Rectal smooth muscle tissue (tissue), 1 donor: Measurements from ENCODE around the gene MAP1S.

ENCODE experiments used
- H3K27ac ChIP-seq: one replicate; pipeline ENCODE4 v1.7.0; 2013; ENCODE audit warnings: low read depth, low read length, inconsistent platforms
- H3K27me3 ChIP-seq: one replicate; pipeline ENCODE4 v1.7.0; 2013; ENCODE audit warnings: low read length; ENCODE audit not compliant: control insufficient read depth, insufficient read depth
- H3K36me3 ChIP-seq: one replicate; pipeline ENCODE4 v1.7.0; 2013; ENCODE audit warnings: low read length; ENCODE audit not compliant: control insufficient read depth, insufficient read depth
- H3K4me1 ChIP-seq: one replicate; pipeline ENCODE4 v1.7.0; 2013; ENCODE audit warnings: low read length; ENCODE audit not compliant: control insufficient read depth, insufficient read depth
- H3K4me3 ChIP-seq: one replicate; pipeline ENCODE4 v1.7.0; 2013; ENCODE audit warnings: low read length
- H3K9ac ChIP-seq: one replicate; pipeline ENCODE4 v1.7.0; 2013; ENCODE audit warnings: low read length

The MAP1S gene

GRCh38 chr19:17716309-17716929 is 2.9 kb upstream of the MAP1S start:
- H3K4me1 ChIP-seq, result peaks cover 13% of the 10 kb centered on the region
- no peak overlapping the region for H3K27ac ChIP-seq
- H3K36me3 ChIP-seq, result no peaks in the 10 kb centered on the region
- no peak overlapping the region for H3K4me3 ChIP-seq
- no peak overlapping the region for H3K9ac ChIP-seq
- H3K27me3 ChIP-seq, result no peaks in the 10 kb centered on the region

DNA sequence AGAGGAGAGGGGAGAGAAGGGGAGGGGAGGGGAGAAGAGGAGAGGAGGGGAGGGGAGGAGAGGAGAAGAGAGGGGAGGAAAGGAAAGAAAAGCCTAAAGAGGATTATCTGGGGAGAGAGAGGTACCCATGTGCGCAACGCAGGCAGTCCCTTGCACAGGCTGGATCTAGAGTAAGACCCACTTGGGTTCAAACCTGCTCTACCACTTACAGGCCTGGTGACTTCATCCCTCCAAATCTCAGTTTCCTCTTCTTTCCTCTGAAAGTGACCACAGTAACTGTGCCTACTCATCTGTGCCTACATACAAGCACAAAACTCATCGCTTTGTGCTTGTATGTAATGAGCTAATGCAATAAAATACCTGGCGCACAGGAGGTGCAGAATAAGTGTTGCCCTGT is 732 bp upstream of the MAP1S start:
- Histone ChIP-seq H3K9ac (no peak overlapping the region), H3K27ac (no peak overlapping the region), H3K4me3 (peak overlapping the region; percentile 90), H3K4me1 (peaks cover 13% of the 10 kb centered on the region), H3K36me3 (no peaks in the 10 kb centered on the region), H3K27me3 (no peaks in the 10 kb centered on the region)

DNA sequence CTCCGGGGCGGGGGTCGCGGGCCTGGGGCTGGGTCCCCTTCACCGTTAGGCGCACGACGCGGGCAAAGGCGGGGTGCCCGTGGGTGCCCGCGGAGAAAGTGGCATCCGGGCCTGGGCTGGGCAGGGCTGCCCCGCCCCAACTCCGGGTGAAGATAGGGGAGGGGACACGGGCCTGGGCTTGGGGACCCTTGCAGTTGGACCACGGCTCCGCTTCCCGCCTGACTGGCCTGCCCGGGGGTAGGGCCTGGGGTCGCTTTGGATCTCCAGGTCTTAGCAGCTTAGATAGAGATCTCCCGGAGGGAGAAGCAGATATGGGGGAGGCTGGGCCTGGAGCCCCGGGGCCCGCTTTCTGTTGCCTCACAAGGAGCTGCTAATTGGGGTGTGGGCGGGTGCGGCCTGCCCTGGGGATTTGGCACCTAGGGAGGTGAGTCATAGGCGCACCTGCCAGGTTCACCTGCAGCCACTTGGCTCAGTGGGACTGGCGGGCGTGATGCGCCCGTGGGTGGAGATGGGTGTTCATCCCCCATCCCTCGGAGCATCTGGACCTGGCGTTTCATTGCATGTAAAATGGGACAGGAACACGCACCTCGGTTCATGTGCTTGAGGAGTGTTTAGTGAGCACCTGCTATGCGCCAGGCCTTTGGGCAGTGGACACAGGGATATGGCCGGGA is 585 bp downstream of the MAP1S start:
- H3K27ac ChIP-seq, result no peak overlapping the region
- peak overlapping the region; percentile 68 for H3K9ac ChIP-seq
- H3K4me3 ChIP-seq, result peak overlapping the region; percentile 90
- peaks cover 13% of the 10 kb centered on the region for H3K4me1 ChIP-seq
- H3K27me3 ChIP-seq, result no peaks in the 10 kb centered on the region
- peaks cover 4% of the 10 kb centered on the region for H3K36me3 ChIP-seq

GRCh38 chr19:17720440-17720839 is 1.2 kb downstream of the MAP1S start:
- Histone ChIP-seq H3K4me1 (peaks cover 13% of the 10 kb centered on the region), H3K27me3 (no peaks in the 10 kb centered on the region), H3K36me3 (peaks cover 9% of the 10 kb centered on the region), H3K9ac (peak overlapping the region; percentile 68), H3K27ac (no peak overlapping the region), H3K4me3 (peak overlapping the region; percentile 90)

DNA sequence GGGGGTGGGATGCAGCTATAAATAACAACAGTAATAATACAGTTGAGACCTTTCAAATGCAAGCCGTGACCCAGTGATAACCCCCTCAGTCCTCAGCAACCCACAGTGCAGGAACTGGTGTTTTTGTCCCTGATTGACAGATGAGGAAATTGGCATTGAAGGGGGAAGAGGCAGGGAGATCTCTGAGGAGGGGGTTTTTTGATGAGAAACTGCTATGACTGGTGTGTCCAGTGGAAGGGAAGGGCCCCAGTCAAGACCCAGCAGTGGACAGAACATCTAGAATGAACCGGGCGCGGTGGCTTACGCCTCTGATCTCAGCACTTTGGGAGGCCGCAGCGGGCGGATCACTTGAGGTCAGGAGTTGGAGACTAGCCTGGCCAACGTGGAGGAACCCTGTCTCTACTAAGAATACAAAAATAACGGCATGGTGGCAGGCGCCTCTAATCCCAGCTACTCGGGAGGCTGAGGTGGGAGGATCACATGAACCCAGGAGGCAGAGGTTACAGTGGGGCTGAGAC is 1.9 kb downstream of the MAP1S start:
- no peaks in the 10 kb centered on the region for H3K27me3 ChIP-seq
- peaks cover 12% of the 10 kb centered on the region for H3K36me3 ChIP-seq
- no peak overlapping the region for H3K27ac ChIP-seq
- peaks cover 13% of the 10 kb centered on the region for H3K4me1 ChIP-seq
- peak overlapping the region; percentile 90 for H3K4me3 ChIP-seq
- no peak overlapping the region for H3K9ac ChIP-seq

DNA sequence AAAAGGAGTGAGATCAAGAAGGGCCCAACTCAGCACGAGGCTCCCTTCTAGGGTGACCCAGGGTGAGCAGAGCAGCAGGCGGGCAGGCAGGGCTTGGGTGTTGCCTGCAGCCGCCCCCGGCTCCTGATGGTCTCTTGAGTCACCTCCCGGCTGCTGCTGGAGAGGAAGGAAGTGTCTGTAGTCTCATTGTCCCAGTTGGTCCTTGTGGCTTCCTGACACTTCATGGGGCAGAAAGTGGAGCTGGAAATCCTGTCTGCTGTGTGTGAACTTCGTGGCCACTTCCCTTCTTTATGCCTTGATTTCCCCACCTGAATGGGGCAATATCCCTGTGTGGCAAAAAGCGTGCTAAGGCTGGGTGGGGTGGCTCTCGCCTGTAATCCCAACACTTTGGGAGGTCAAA is 2.5 kb downstream of the MAP1S start:
- H3K27ac ChIP-seq, result no peak overlapping the region
- H3K27me3 ChIP-seq, result no peaks in the 10 kb centered on the region
- H3K4me1 ChIP-seq, result peaks cover 13% of the 10 kb centered on the region
- H3K9ac ChIP-seq, result no peak overlapping the region
- H3K4me3 ChIP-seq, result no peak overlapping the region
- peaks cover 12% of the 10 kb centered on the region for H3K36me3 ChIP-seq

DNA sequence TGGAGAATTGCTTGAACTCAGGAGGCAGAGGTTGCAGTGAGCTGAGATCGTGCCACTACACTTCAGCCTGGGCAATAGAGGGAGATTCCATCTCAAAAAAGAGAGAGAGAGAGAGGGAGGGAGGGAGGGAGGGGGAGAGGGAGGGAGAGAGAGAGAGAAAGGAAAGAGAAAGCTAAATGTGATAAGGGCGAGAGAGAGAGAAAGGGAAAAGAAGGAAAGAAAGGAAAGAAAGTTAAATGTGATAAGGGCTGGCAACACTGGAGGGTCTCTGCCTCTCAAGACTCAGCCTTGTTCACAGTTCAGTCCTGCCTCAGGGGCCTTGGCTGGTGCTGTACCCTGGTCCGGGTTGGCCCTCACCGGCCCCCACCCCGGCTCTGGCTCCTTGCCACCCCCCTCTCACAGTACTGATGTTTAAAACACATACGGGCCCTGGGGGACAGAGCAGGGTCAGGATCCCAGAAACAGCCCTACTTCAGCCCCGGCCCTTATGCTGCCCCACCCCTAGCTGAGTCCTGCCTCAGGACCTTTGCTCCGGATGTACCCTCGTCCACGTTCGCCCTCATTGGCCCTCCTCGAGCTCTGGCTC is 3.5 kb downstream of the MAP1S start:
- H3K9ac ChIP-seq, result no peak overlapping the region
- no peaks in the 10 kb centered on the region for H3K27me3 ChIP-seq
- peaks cover 13% of the 10 kb centered on the region for H3K4me1 ChIP-seq
- no peak overlapping the region for H3K4me3 ChIP-seq
- H3K27ac ChIP-seq, result no peak overlapping the region
- H3K36me3 ChIP-seq, result peaks cover 19% of the 10 kb centered on the region

DNA sequence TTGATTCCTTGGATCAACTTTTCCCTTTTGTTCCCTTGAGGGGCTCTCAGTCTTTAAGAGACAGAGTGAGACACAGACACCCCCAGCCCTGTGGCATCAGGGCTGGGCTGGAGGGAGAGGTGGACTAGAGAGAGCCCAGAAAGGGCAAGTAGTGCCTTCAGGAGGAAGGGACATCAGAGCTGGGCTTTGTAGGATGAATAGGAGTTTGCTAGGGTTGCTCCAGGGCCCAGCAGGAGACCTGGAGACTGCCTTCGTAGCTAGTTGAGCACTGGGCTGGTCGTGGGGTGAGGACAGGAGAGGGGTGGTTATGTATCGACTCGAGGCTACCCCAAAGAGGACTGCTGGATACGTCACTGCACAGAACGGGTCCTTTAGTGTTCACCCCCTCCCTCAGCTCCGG is 5.4 kb downstream of the MAP1S start:
- no peak overlapping the region for H3K4me3 ChIP-seq
- no peak overlapping the region for H3K9ac ChIP-seq
- no peaks in the 10 kb centered on the region for H3K27me3 ChIP-seq
- H3K27ac ChIP-seq, result no peak overlapping the region
- H3K36me3 ChIP-seq, result peaks cover 19% of the 10 kb centered on the region
- peaks cover 13% of the 10 kb centered on the region for H3K4me1 ChIP-seq

- Histone ChIP-seq H3K36me3 (peaks cover 19% of the 10 kb centered on the region), H3K4me1 (peaks cover 7% of the 10 kb centered on the region), H3K4me3 (no peak overlapping the region)
These were observed 6.3 kb downstream of the MAP1S start for GRCh38 chr19:17725422-17726078.

GRCh38 chr19:17726136-17726741 is 7.0 kb downstream of the MAP1S start:
- Histone ChIP-seq H3K4me1 (no peaks in the 10 kb centered on the region), H3K36me3 (peaks cover 21% of the 10 kb centered on the region), H3K4me3 (no peak overlapping the region), H3K9ac (no peak overlapping the region), H3K27me3 (no peaks in the 10 kb centered on the region), H3K27ac (no peak overlapping the region)

More at GRCh38 chr19:17725422-17726078, 6.3 kb downstream of the MAP1S start:
- no peaks in the 10 kb centered on the region for H3K27me3 ChIP-seq
- no peak overlapping the region for H3K9ac ChIP-seq
- H3K27ac ChIP-seq, result no peak overlapping the region

DNA sequence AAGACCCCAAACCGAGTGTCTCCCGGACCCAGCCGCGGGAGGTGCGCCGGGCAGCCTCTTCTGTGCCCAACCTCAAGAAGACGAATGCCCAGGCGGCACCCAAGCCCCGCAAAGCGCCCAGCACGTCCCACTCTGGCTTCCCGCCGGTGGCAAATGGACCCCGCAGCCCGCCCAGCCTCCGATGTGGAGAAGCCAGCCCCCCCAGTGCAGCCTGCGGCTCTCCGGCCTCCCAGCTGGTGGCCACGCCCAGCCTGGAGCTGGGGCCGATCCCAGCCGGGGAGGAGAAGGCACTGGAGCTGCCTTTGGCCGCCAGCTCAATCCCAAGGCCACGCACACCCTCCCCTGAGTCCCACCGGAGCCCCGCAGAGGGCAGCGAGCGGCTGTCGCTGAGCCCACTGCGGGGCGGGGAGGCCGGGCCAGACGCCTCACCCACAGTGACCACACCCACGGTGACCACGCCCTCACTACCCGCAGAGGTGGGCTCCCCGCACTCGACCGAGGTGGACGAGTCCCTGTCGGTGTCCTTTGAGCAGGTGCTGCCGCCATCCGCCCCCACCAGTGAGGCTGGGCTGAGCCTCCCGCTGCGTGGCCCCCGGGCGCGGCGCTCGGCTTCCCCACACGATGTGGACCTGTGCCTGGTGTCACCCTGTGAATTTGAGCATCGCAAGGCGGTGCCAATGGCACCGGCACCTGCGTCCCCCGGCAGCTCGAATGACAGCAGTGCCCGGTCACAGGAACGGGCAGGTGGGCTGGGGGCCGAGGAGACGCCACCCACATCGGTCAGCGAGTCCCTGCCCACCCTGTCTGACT is 7.9 kb downstream of the MAP1S start:
- H3K36me3 ChIP-seq, result peaks cover 24% of the 10 kb centered on the region
- no peaks in the 10 kb centered on the region for H3K4me1 ChIP-seq
- H3K27me3 ChIP-seq, result no peaks in the 10 kb centered on the region
- H3K27ac ChIP-seq, result no peak overlapping the region
- H3K4me3 ChIP-seq, result no peak overlapping the region
- no peak overlapping the region for H3K9ac ChIP-seq
